Astrocyte (in vitro differentiated cells and primary cell): ENCODE data around the gene SPESP1. TPM values are rescaled to one million over a fixed set of nuclear protein-coding genes. Genes with fewer than 3 reads are reported as not detected.
A peak's percentile ranks its signal among the peaks of the same experiment; 100 is the strongest.

Experiments used
- DNase-seq: peaks from one replicate; pipeline ENCODE4 v3.0.0-alpha.2; 2010; ENCODE audit warnings: low read depth
- FAIRE-seq: peaks from 2 replicates; lab custom pipeline; 2011; peaks lifted over from hg19 to GRCh38; lab: Jason Lieb, UNC
- H2AFZ ChIP-seq: 2 replicates; pipeline ENCODE4 v1.6.0; 2012; ENCODE audit warnings: low read depth, low read length, inconsistent platforms
- H3K27ac ChIP-seq: 2 replicates; pipeline ENCODE4 v1.5.1; 2011; ENCODE audit warnings: low read depth, low read length, inconsistent platforms
- H3K27me3 ChIP-seq: 2 replicates; pipeline ENCODE4 v1.6.0; 2011; ENCODE audit warnings: low read length, inconsistent platforms; ENCODE audit not compliant: insufficient read depth
- H3K36me3 ChIP-seq: 2 replicates; pipeline ENCODE4 v1.5.1; 2011; ENCODE audit warnings: low read length, inconsistent platforms; ENCODE audit not compliant: insufficient read depth
- H3K4me1 ChIP-seq: 2 replicates; pipeline ENCODE4 v1.5.1; 2011; ENCODE audit warnings: low read length, inconsistent platforms; ENCODE audit not compliant: insufficient read depth
- H3K4me2 ChIP-seq: 2 replicates; pipeline ENCODE4 v1.6.0; 2012; ENCODE audit warnings: low read length, inconsistent platforms
- H3K4me3 ChIP-seq: 2 replicates; pipeline ENCODE4 v1.5.1; 2011; ENCODE audit warnings: low read depth, mild to moderate bottlenecking, low read length, inconsistent platforms; ENCODE audit not compliant: insufficient read depth
- H3K79me2 ChIP-seq: 2 replicates; pipeline ENCODE4 v1.6.0; 2012; ENCODE audit warnings: mild to moderate bottlenecking, low read length, inconsistent platforms; ENCODE audit not compliant: insufficient read depth
- H3K9ac ChIP-seq: 2 replicates; pipeline ENCODE4 v1.6.0; 2012; ENCODE audit warnings: mild to moderate bottlenecking, low read length, inconsistent platforms
- H3K9me3 ChIP-seq: 2 replicates; pipeline ENCODE4 v1.5.1; 2012; ENCODE audit warnings: low read depth, mild to moderate bottlenecking, low read length, inconsistent platforms; ENCODE audit not compliant: insufficient read depth
- H4K20me1 ChIP-seq: 2 replicates; pipeline ENCODE4 v1.6.0; 2012; ENCODE audit warnings: low read length, inconsistent platforms; ENCODE audit not compliant: insufficient read depth
- H3K27ac Mint-ChIP-seq: one replicate; pipeline ENCODE4 v1.8.0; 2021; ENCODE audit warnings: mild to moderate bottlenecking, mixed read lengths; ENCODE audit not compliant: unreplicated experiment
- H3K27me3 Mint-ChIP-seq: one replicate; pipeline ENCODE4 v1.8.0; 2021; ENCODE audit warnings: low read depth, mixed read lengths; ENCODE audit not compliant: unreplicated experiment
- H3K36me3 Mint-ChIP-seq: one replicate; pipeline ENCODE4 v1.8.0; 2021; ENCODE audit warnings: low read depth, mixed read lengths; ENCODE audit not compliant: unreplicated experiment
- H3K4me1 Mint-ChIP-seq: one replicate; pipeline ENCODE4 v1.8.0; 2021; ENCODE audit warnings: low read depth, mixed read lengths; ENCODE audit not compliant: unreplicated experiment
- H3K4me3 Mint-ChIP-seq: one replicate; pipeline ENCODE4 v1.8.0; 2021; ENCODE audit warnings: mild to moderate bottlenecking, moderate library complexity, mixed read lengths; ENCODE audit not compliant: unreplicated experiment
- H3K9me3 Mint-ChIP-seq: one replicate; pipeline ENCODE4 v1.8.0; 2021; ENCODE audit warnings: mild to moderate bottlenecking, mixed read lengths; ENCODE audit not compliant: unreplicated experiment
- EZH2 ChIP-seq: IDR thresholded peaks from 2 replicates; pipeline ENCODE4 v1.6.1; 2012; ENCODE audit warnings: mild to moderate bottlenecking, low read length, inconsistent platforms; ENCODE audit not compliant: insufficient read depth
- total RNA-seq: library from RNA; stranded (reverse); gene quantifications from 2 replicates; pipeline ENCODE4 v1.2.1, GENCODE V29; 2021
- TF ChIP-seq, protein P1 (sequence below): IDR thresholded peaks from 2 replicates; pipeline ENCODE4 v1.5.1; 2011; ENCODE audit warnings: low read depth, mild to moderate bottlenecking, inconsistent platforms, low read length, moderate library complexity; ENCODE audit not compliant: insufficient read depth

Gene SPESP1
- total RNA-seq, 1 donor from 2014 or later = not detected

DNA sequence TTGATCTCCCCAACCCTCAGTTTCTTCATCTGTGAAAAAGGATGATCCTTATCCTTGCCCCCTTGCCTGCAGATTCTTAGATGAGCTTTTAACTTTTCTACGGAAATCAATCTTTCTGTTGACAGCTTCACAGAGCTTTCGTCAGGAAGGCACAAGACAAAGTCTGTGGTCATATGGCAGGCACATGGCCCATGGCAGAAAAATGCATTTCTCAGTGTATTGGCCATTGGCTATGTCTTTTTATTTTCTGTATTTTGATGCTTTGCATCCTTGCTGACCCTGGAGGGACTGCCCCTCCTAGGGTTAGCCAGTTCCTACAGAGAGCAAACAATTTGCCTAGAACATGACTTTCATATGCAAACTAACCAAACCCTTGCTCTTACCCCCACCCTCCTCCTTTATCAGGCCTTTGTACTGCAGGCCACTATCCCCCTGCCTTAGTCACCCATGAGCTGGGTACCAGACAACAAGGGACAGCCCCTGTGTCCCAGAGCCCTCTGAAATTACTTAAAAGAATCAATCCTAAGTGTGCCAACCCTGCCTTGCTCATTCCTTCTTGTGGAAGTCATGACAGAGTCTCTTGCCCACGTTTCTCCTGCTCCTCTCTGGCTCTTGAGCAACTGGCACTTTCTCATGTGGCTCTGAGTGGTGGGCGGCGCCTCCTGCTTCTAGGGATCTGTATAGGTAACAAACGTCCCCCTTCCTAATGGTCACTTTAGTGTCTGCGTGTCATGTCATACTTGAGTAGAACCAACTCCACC is 60.1 kb downstream of the SPESP1 start:
- no peak overlapping the region for H3K4me2 ChIP-seq

DNA sequence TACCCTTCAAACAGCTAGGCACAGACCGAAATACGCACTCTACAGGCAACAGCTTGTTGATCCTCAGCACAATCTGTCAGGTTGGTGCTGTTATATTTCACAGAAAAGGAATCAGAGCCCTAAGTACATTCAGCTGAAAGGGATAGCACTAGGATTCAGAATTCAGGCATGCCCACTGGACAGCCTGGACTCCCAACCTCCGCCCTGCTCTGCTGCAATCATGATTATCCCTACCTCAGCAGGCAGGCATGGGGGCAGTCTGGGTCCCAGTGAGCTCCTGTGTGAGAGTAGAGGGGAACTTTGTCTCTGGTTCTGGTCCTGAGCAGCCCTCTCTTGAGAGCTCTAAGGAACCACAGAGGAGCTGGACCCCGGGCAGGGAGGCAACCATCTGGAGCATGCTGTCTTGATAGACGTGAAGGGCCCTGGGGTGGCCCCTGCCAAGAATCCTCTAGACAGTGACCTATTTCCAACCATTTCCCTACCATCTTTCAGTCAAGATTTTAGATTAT is 60.7 kb downstream of the SPESP1 start:
- Mint-ChIP-seq H3K4me3 (no peak overlapping the region), H3K36me3 (no peaks in the 10 kb centered on the region), H3K9me3 (peaks cover 3% of the 10 kb centered on the region), H3K27ac (no peak overlapping the region), H3K4me1 (peaks cover 31% of the 10 kb centered on the region), H3K27me3 (peaks cover 24% of the 10 kb centered on the region)
- Histone ChIP-seq H3K4me3 (no peak overlapping the region), H3K79me2 (no peaks in the 10 kb centered on the region), H3K36me3 (no peaks in the 10 kb centered on the region), H4K20me1 (no peaks in the 10 kb centered on the region), H3K27me3 (peaks cover 11% of the 10 kb centered on the region), H3K4me1 (peaks cover 16% of the 10 kb centered on the region), H3K4me2 (no peak overlapping the region), H3K9me3 (no peaks in the 10 kb centered on the region), H3K27ac (no peak overlapping the region), H3K9ac (no peak overlapping the region), H2AFZ (no peak overlapping the region)
- FAIRE-seq (no peak), DNase-seq (no peak)
- TF ChIP-seq, protein P1, sequence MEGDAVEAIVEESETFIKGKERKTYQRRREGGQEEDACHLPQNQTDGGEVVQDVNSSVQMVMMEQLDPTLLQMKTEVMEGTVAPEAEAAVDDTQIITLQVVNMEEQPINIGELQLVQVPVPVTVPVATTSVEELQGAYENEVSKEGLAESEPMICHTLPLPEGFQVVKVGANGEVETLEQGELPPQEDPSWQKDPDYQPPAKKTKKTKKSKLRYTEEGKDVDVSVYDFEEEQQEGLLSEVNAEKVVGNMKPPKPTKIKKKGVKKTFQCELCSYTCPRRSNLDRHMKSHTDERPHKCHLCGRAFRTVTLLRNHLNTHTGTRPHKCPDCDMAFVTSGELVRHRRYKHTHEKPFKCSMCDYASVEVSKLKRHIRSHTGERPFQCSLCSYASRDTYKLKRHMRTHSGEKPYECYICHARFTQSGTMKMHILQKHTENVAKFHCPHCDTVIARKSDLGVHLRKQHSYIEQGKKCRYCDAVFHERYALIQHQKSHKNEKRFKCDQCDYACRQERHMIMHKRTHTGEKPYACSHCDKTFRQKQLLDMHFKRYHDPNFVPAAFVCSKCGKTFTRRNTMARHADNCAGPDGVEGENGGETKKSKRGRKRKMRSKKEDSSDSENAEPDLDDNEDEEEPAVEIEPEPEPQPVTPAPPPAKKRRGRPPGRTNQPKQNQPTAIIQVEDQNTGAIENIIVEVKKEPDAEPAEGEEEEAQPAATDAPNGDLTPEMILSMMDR = no peak
- TF ChIP-seq EZH2 = no peak

More for the DNA sequence above, 60.1 kb downstream of the SPESP1 start:
- no peak overlapping the region for H3K4me3 Mint-ChIP-seq
- Histone ChIP-seq H3K4me1 (peaks cover 16% of the 10 kb centered on the region), H3K4me3 (no peak overlapping the region), H3K27ac (no peak overlapping the region), H3K9ac (no peak overlapping the region), H3K79me2 (no peaks in the 10 kb centered on the region), H3K27me3 (peaks cover 11% of the 10 kb centered on the region), H3K9me3 (no peaks in the 10 kb centered on the region), H3K36me3 (no peaks in the 10 kb centered on the region), H4K20me1 (no peaks in the 10 kb centered on the region), H2AFZ (no peak overlapping the region)
- DNase-seq (no peak), FAIRE-seq (no peak)
- H3K27me3 Mint-ChIP-seq = peaks cover 24% of the 10 kb centered on the region
- H3K36me3 Mint-ChIP-seq = no peaks in the 10 kb centered on the region
- peaks cover 3% of the 10 kb centered on the region for H3K9me3 Mint-ChIP-seq
- H3K4me1 Mint-ChIP-seq = peaks cover 29% of the 10 kb centered on the region
- TF ChIP-seq EZH2 = no peak
- TF ChIP-seq, protein P1 = no peak
- no peak overlapping the region for H3K27ac Mint-ChIP-seq

DNA sequence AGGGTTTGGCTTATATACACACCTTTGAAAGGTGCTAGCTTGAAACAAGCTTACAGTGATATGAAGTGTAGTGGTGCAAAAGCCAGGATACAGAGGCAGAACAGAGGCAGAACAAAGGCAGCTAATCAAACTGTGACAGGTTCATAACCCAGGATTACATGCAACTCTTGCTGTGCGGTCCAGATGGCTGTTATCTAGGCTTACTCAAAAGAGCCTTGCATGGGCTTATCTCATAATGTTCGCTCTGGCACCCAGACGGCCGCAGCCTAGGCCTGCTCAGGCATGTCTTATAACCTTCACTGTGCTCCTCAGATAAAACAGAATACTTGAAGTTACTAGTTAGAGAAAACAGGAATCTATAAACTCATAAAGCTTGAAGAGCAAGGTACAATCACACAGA is 61.4 kb downstream of the SPESP1 start:
- no peak overlapping the region for H3K27ac Mint-ChIP-seq
- no peaks in the 10 kb centered on the region for H3K79me2 ChIP-seq
- peak; percentile 68 for DNase-seq
- no peak overlapping the region for H2AFZ ChIP-seq
- no peaks in the 10 kb centered on the region for H3K9me3 ChIP-seq
- H3K4me2 ChIP-seq = no peak overlapping the region
- no peak overlapping the region for H3K4me3 Mint-ChIP-seq
- H3K36me3 ChIP-seq = no peaks in the 10 kb centered on the region
- FAIRE-seq = no peak
- H3K9me3 Mint-ChIP-seq = peaks cover 3% of the 10 kb centered on the region
- peaks cover 11% of the 10 kb centered on the region for H3K27me3 ChIP-seq
- H4K20me1 ChIP-seq = no peaks in the 10 kb centered on the region
- H3K4me1 Mint-ChIP-seq = peaks cover 31% of the 10 kb centered on the region
- peaks cover 16% of the 10 kb centered on the region for H3K4me1 ChIP-seq
- H3K36me3 Mint-ChIP-seq = no peaks in the 10 kb centered on the region
- peaks cover 21% of the 10 kb centered on the region for H3K27me3 Mint-ChIP-seq
- TF ChIP-seq, protein P1 = no peak
- H3K4me3 ChIP-seq = no peak overlapping the region
- no peak overlapping the region for H3K27ac ChIP-seq
- H3K9ac ChIP-seq = no peak overlapping the region
